ENCODE data around the gene HINT3. TPM values are rescaled to one million over a fixed set of nuclear protein-coding genes. Genes with fewer than 3 reads are reported as not detected.
"Not testable (repeated sequence)": the region's sequence is repeated elsewhere in the genome, so short reads cannot be mapped to it uniquely, and the experiment has no call there.

HINT3 gene
- total RNA-seq, 2 experiments from 2014 or later = 5.4 to 8.1 TPM

GRCh38 chr6:125923366-125923877 lies 33.1 kb upstream of the HINT3 start:
- Mint-ChIP-seq H3K4me1 (peaks cover 32% of the 10 kb centered on the region), H3K9me3 (ENCODE audit: low read depth) (no peaks in the 10 kb centered on the region), H3K27ac (peak overlapping the region; percentile 12), H3K4me3 (no peak overlapping the region), H3K36me3 (ENCODE audit: low read depth) (peaks cover 74% of the 10 kb centered on the region), H3K27me3 (no peaks in the 10 kb centered on the region)
- ATAC-seq = no peak
- CTCF ChIA-PET = interaction anchor here (1.9 kb wide), 1 partner anchor 33 kb away, joined by 7 read pairs; the partner anchor contains the start of gene HINT3
- no peak for DNase-seq
- POLR2A ChIA-PET = no interaction called here
- intact Hi-C loops (cut with DNase I, micrococcal nuclease) = no loop called here

- intact Hi-C loops (cut with DNase I, micrococcal nuclease) = no loop called here
- H3K4me1 Mint-ChIP-seq = peaks cover 24% of the 10 kb centered on the region
- no peaks in the 10 kb centered on the region for H3K9me3 Mint-ChIP-seq (ENCODE audit: low read depth)
- H3K27me3 Mint-ChIP-seq = no peaks in the 10 kb centered on the region
- DNase-seq (no peak), ATAC-seq (peak; percentile 67)
- POLR2A ChIA-PET = no interaction called here
- H3K36me3 Mint-ChIP-seq (ENCODE audit: low read depth) = peaks cover 75% of the 10 kb centered on the region
- CTCF ChIA-PET = interaction anchor here (0.8 to 1.9 kb wide), 3 partner anchors 17 to 32 kb away, joined by 3 to 7 read pairs (median 4); partner anchors contain the start of gene HINT3
- no peak overlapping the region for H3K27ac Mint-ChIP-seq
- H3K4me3 Mint-ChIP-seq = no peak overlapping the region
Observed at GRCh38 chr6:125924169-125924568, 32.4 kb upstream of the HINT3 start.

- no peaks in the 10 kb centered on the region for H3K9me3 Mint-ChIP-seq (ENCODE audit: low read depth)
- H3K27ac Mint-ChIP-seq = no peak overlapping the region
- peaks cover 72% of the 10 kb centered on the region for H3K36me3 Mint-ChIP-seq (ENCODE audit: low read depth)
- H3K27me3 Mint-ChIP-seq = no peaks in the 10 kb centered on the region
- no peak overlapping the region for H3K4me3 Mint-ChIP-seq
- no peak for DNase-seq
- no peak for ATAC-seq
- ChIA-PET POLR2A (no interaction called here), CTCF (interaction anchor here (0.8 to 1.9 kb wide), 3 partner anchors 18 to 31 kb away, joined by 3 to 7 read pairs (median 4); partner anchors contain the start of gene HINT3)
- H3K4me1 Mint-ChIP-seq = peaks cover 22% of the 10 kb centered on the region
- intact Hi-C loops (cut with DNase I, micrococcal nuclease) = no loop called here
Observed at GRCh38 chr6:125924697-125925358, 31.7 kb upstream of the HINT3 start.

GRCh38 chr6:125926711-125927110 lies 29.9 kb upstream of the HINT3 start:
- no peak overlapping the region for H3K4me3 Mint-ChIP-seq
- peaks cover 22% of the 10 kb centered on the region for H3K4me1 Mint-ChIP-seq
- peak overlapping the region; percentile 42 for H3K27ac Mint-ChIP-seq
- H3K36me3 Mint-ChIP-seq (ENCODE audit: low read depth) = peaks cover 74% of the 10 kb centered on the region
- no peak for DNase-seq
- ChIA-PET POLR2A (interaction anchor here (0.7 kb wide), 1 partner anchor 137 kb away, joined by 7 read pairs; no protein-coding TSS in a partner anchor), CTCF (interaction anchor here (2.1 kb wide), 1 partner anchor 29 kb away, joined by 7 read pairs; the partner anchor contains the start of gene HINT3)
- H3K9me3 Mint-ChIP-seq (ENCODE audit: low read depth) = no peaks in the 10 kb centered on the region
- intact Hi-C loops (cut with DNase I, micrococcal nuclease) = no loop called here
- peak; percentile 40 for ATAC-seq
- no peaks in the 10 kb centered on the region for H3K27me3 Mint-ChIP-seq

- intact Hi-C loops (cut with DNase I, micrococcal nuclease) = no loop called here
- CTCF ChIA-PET = interaction anchor here (2.1 kb wide), 1 partner anchor 28 kb away, joined by 7 read pairs; the partner anchor contains the start of gene HINT3
Observed at GRCh38 chr6:125927761-125928160, 28.8 kb upstream of the HINT3 start.

GRCh38 chr6:125930765-125931418 lies 25.7 kb upstream of the HINT3 start:
- POLR2A ChIA-PET = no interaction called here
- Mint-ChIP-seq H3K4me3 (no peak overlapping the region), H3K9me3 (ENCODE audit: low read depth) (no peaks in the 10 kb centered on the region), H3K27ac (no peak overlapping the region), H3K36me3 (ENCODE audit: low read depth) (peaks cover 44% of the 10 kb centered on the region), H3K27me3 (no peaks in the 10 kb centered on the region), H3K4me1 (peaks cover 20% of the 10 kb centered on the region)
- no peak for DNase-seq
- no peak for ATAC-seq
- CTCF ChIA-PET = no interaction called here
- intact Hi-C loops (cut with DNase I, micrococcal nuclease) = no loop called here

More at GRCh38 chr6:125927761-125928160, 28.8 kb upstream of the HINT3 start:
- H3K4me3 Mint-ChIP-seq = no peak overlapping the region
- H3K27me3 Mint-ChIP-seq = no peaks in the 10 kb centered on the region
- H3K4me1 Mint-ChIP-seq = peaks cover 29% of the 10 kb centered on the region
- DNase-seq (no peak), ATAC-seq (no peak)
- POLR2A ChIA-PET = no interaction called here
- no peak overlapping the region for H3K27ac Mint-ChIP-seq
- H3K9me3 Mint-ChIP-seq (ENCODE audit: low read depth) = no peaks in the 10 kb centered on the region
- H3K36me3 Mint-ChIP-seq (ENCODE audit: low read depth) = peaks cover 68% of the 10 kb centered on the region

GRCh38 chr6:125931733-125932450 lies 24.7 kb upstream of the HINT3 start:
- CTCF ChIA-PET = interaction anchor here (0.9 to 1.6 kb wide), 5 partner anchors 10 to 42 kb away, joined by 3 to 8 read pairs (median 4); no protein-coding TSS in a partner anchor
- no peak overlapping the region for H3K27ac Mint-ChIP-seq
- POLR2A ChIA-PET = interaction anchor here (1.1 kb wide), 1 partner anchor 24 kb away, joined by 3 read pairs; the partner anchor contains the start of gene HINT3
- peak; percentile 80 for ATAC-seq
- H3K4me3 Mint-ChIP-seq = no peak overlapping the region
- peaks cover 14% of the 10 kb centered on the region for H3K4me1 Mint-ChIP-seq
- H3K9me3 Mint-ChIP-seq (ENCODE audit: low read depth) = no peaks in the 10 kb centered on the region
- intact Hi-C loops (cut with DNase I, micrococcal nuclease) = no loop called here
- DNase-seq = no peak
- peaks cover 38% of the 10 kb centered on the region for H3K36me3 Mint-ChIP-seq (ENCODE audit: low read depth)
- H3K27me3 Mint-ChIP-seq = no peaks in the 10 kb centered on the region

GRCh38 chr6:125932451-125932795 lies 24.1 kb upstream of the HINT3 start:
- no peak for DNase-seq
- ChIA-PET CTCF (interaction anchor here (0.7 to 1.6 kb wide), 6 partner anchors 10 to 44 kb away, joined by 3 to 8 read pairs (median 4); no protein-coding TSS in a partner anchor), POLR2A (interaction anchor here (1.1 kb wide), 1 partner anchor 24 kb away, joined by 3 read pairs; the partner anchor contains the start of gene HINT3)
- Mint-ChIP-seq H3K4me3 (no peak overlapping the region), H3K4me1 (peaks cover 14% of the 10 kb centered on the region), H3K27me3 (no peaks in the 10 kb centered on the region), H3K9me3 (ENCODE audit: low read depth) (no peaks in the 10 kb centered on the region), H3K36me3 (ENCODE audit: low read depth) (peaks cover 34% of the 10 kb centered on the region), H3K27ac (no peak overlapping the region)
- intact Hi-C loops (cut with DNase I, micrococcal nuclease) = no loop called here
- peak; percentile 24 for ATAC-seq

- H3K27ac Mint-ChIP-seq; ATAC-seq; H3K4me3 Mint-ChIP-seq; H3K27me3 Mint-ChIP-seq; H3K9me3 Mint-ChIP-seq (ENCODE audit: low read depth); DNase-seq; POLR2A ChIA-PET; intact Hi-C loops (cut with DNase I, micrococcal nuclease): not testable (repeated sequence)
- peaks cover 18% of the 10 kb centered on the region for H3K4me1 Mint-ChIP-seq
- CTCF ChIA-PET = interaction anchor here (1.6 kb wide), 1 partner anchor 9 kb away, joined by 3 read pairs; no protein-coding TSS in a partner anchor
- H3K36me3 Mint-ChIP-seq (ENCODE audit: low read depth) = peaks cover 16% of the 10 kb centered on the region
Observed at GRCh38 chr6:125935520-125935919, 21.1 kb upstream of the HINT3 start.

GRCh38 chr6:125939026-125939425 lies 17.5 kb upstream of the HINT3 start:
- intact Hi-C loops (cut with DNase I, micrococcal nuclease) = no loop called here
- Mint-ChIP-seq H3K4me3 (no peak overlapping the region), H3K36me3 (ENCODE audit: low read depth) (no peaks in the 10 kb centered on the region), H3K27me3 (peaks cover 11% of the 10 kb centered on the region), H3K9me3 (ENCODE audit: low read depth) (no peaks in the 10 kb centered on the region), H3K4me1 (peaks cover 10% of the 10 kb centered on the region), H3K27ac (no peak overlapping the region)
- no peak for DNase-seq
- ChIA-PET CTCF (interaction anchor here (1.4 to 1.6 kb wide), 2 partner anchors 14 to 18 kb away, joined by 4 to 6 read pairs; partner anchors contain the start of gene HINT3), POLR2A (no interaction called here)
- ATAC-seq = no peak

- no peak overlapping the region for H3K4me3 Mint-ChIP-seq
- no peaks in the 10 kb centered on the region for H3K9me3 Mint-ChIP-seq (ENCODE audit: low read depth)
- H3K27ac Mint-ChIP-seq = no peak overlapping the region
- ATAC-seq (peak; percentile 71), DNase-seq (no peak)
- ChIA-PET CTCF (interaction anchor here (1.0 to 1.4 kb wide), 2 partner anchors 17 to 33 kb away, joined by 4 read pairs; partner anchors contain the start of gene HINT3), POLR2A (interaction anchor here (0.8 kb wide), 1 partner anchor 86 kb away, joined by 4 read pairs; no protein-coding TSS in a partner anchor)
- no peaks in the 10 kb centered on the region for H3K36me3 Mint-ChIP-seq (ENCODE audit: low read depth)
- intact Hi-C loops (cut with DNase I, micrococcal nuclease) = no loop called here
- H3K27me3 Mint-ChIP-seq = peaks cover 11% of the 10 kb centered on the region
- H3K4me1 Mint-ChIP-seq = peaks cover 16% of the 10 kb centered on the region
Observed at GRCh38 chr6:125939791-125940190, 16.8 kb upstream of the HINT3 start.

Measured in activated CD4-positive, alpha-beta T cell treated with anti-CD3 and anti-CD28 coated beads for 36 hours (primary cell).